Measurements from ENCODE around the gene GOLGA8M.
"Not testable (repeated sequence)": the region's sequence is repeated elsewhere in the genome, so short reads cannot be mapped to it uniquely, and the experiment has no call there.

Gene GOLGA8M

GRCh38 chr15:28712270-28712669 is at the start of gene GOLGA8M:
GOLGA8M (minus strand) TSS chr15:28712421; CDS start chr15:28712323, 98 bp downstream.
- not testable (repeated sequence) for DNase-seq (ENCODE audit: low spot score)

GRCh38 chr15:28742890-28743289 is 30.7 kb upstream of the GOLGA8M start:
- not testable (repeated sequence) for DNase-seq (ENCODE audit: low spot score)

DNA sequence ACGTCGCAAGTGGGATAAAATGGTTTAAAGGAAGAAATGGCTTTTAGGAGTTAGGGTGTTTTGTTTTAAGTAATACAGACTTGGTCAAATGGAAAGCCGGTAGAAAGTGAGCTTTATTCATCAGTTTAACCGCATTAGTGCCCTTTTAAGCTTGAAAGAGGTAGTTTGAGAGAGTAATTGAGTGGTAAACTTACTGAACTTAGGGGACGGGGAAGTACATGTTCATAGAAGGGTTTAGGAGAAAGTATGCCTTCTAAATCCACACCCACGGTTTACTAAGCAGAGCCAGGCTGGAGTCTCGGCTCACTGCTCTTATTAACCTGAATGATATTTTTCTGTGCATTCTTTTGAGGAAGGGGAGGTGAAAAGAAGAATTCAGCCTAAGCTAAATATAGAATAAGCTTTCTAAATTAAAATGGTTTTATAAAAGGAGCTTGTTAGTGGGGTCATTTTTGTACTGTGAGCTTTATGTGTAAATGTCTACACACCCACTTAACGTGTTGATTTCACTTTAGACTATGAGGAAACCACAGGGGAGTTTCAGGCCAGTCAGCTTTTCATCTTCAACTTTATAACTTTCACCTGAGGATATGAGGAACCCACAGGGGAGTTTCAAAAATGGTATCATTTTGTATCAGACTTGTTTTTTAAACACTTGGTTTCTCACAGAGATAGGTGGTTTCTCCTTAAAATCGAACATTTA is 26.5 kb upstream of the GOLGA8M start:
- DNase-seq (ENCODE audit: low spot score) = not testable (repeated sequence)

GRCh38 chr15:28738200-28738561 is 26.0 kb upstream of the GOLGA8M start:
- DNase-seq (ENCODE audit: low spot score) = not testable (repeated sequence)

DNA sequence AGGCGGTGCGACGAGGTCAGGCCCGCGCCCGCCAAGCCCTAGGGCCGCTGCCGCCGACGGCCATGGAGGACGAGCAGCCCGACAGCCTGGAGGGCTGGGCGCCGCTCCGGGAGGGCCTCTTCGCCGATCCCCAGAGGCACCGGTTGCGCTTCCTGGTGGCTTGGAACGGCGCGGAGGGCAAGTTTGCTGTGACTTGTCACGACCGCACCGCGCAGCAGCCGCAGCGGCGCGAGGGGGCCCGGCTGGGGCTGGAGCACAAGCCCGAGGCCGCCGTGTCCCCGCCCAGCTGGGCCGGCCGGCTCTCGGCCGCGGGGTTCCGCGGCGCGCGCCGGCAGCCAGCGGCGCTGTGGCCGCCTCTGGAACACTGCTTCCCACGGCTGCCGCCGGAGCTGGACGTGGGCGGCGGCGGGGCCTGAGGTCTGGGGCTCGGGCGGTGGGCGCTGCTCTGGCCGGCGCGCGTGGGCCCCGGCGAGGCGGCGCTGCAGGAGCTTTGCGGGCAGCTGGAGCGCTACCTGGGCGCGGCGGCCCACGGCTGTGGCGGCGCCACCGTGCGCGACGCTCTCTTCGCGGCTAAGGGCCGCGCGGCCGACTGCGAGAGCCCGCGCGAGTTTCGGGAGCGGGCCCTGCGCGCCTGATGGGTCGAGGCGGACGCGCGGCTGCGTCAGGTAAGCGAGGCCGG is 25.4 kb upstream of the GOLGA8M start:
- DNase-seq (ENCODE audit: low spot score) = not testable (repeated sequence)

- DNase-seq (ENCODE audit: low spot score) = not testable (repeated sequence)
Observed at GRCh38 chr15:28728061-28728460, 15.8 kb upstream of the GOLGA8M start.

DNA sequence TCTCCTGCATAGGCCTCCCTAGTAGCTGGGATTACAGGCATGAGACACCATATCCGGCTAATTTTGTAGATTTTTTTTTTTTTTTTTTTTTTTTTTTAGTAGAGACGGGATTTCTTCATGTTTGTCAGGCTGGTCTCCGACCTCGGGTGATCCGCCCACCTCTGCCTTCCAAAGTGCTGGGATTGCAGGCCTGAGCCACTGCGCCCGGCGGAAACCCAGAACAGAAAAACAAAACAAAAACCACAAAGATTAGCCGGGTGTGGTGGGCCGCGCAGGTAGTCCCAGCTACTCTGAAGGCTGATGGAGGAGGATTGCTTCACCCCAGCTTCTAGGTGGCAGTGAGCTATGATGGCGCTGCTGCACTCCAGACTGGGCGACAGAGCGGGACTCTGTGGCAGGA is 14.8 kb upstream of the GOLGA8M start:
- not testable (repeated sequence) for DNase-seq (ENCODE audit: low spot score)

GRCh38 chr15:28726102-28726501 is 13.9 kb upstream of the GOLGA8M start:
- DNase-seq (ENCODE audit: low spot score) = no peak

DNA sequence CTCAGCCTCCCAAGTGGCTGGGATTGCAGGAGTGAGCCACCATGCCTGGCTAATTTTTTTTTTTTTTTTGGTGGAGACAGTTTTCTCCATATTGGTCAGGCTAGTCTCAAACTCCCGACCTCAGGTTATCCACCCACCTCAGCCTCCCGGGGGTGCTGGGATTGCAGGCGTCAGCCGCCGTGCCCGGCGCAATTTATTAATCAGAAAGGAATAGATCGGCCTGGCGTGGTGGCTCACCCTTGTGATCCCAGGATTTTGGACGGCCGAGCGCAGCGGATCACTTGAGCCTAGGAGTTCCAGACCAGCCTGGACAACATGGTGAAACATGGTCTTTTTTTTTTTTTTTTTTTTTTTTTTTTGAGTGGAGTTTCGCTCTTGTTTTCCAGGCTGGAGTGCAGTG is 13.3 kb upstream of the GOLGA8M start:
- no peak for DNase-seq (ENCODE audit: low spot score)

- not testable (repeated sequence) for DNase-seq (ENCODE audit: low spot score)
Observed at GRCh38 chr15:28723986-28724385, 11.8 kb upstream of the GOLGA8M start.

DNA sequence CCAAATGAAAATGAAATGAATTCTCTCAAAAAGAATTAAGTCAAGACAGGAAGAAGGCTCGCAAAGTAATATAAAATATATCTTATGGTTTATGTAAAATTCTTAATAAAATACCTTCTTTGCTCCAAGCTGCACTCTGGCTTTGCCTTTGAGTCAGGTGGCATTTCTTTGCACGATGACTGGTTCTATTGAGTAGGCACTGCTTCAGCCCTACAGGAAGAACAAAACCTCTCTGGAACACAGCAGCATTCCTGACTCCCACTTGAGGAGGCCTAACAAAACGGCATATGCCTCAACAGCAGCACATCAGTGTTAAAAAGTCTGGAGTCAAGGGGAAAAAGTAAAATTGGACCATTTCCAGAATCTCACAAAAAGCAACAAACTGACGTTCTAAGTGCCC is 7.4 kb upstream of the GOLGA8M start:
- not testable (repeated sequence) for DNase-seq (ENCODE audit: low spot score)

- not testable (repeated sequence) for DNase-seq (ENCODE audit: low spot score)
Observed at GRCh38 chr15:28718576-28718975, 6.4 kb upstream of the GOLGA8M start.

- not testable (repeated sequence) for DNase-seq (ENCODE audit: low spot score)
Observed at GRCh38 chr15:28714176-28714575, 2.0 kb upstream of the GOLGA8M start.

- not testable (repeated sequence) for DNase-seq (ENCODE audit: low spot score)
Observed at GRCh38 chr15:28703927-28704326, 8.3 kb downstream of the GOLGA8M start.

- not testable (repeated sequence) for DNase-seq (ENCODE audit: low spot score)
Observed at GRCh38 chr15:28702427-28702826, 9.8 kb downstream of the GOLGA8M start.

GRCh38 chr15:28694006-28694751 is 18.0 kb downstream of the GOLGA8M start:
- not testable (repeated sequence) for DNase-seq (ENCODE audit: low spot score)

- DNase-seq (ENCODE audit: low spot score) = not testable (repeated sequence)
Observed at GRCh38 chr15:28693021-28693420, 19.2 kb downstream of the GOLGA8M start.

GRCh38 chr15:28673533-28673932 is 38.7 kb downstream of the GOLGA8M start:
- not testable (repeated sequence) for DNase-seq (ENCODE audit: low spot score)

DNA sequence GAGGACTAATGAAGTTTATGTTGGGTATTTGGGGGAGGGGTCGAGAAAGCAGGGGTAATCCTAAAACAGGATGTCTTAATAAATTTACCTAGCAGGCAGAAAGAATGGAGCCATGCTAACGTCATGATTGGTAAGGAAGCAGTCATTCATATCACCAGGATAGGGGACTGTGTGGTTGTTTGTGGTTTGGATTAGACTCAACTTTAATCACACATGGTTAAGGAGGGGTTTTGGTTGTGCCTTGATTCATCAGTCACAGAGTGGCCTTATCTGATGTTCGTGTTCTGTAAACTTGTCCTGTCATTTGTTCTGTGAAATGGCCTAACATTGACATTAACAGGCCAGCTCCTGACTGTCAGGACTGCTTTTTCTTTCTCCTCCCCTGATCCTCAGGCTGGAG is 40.1 kb downstream of the GOLGA8M start:
- not testable (repeated sequence) for DNase-seq (ENCODE audit: low spot score)

DNA sequence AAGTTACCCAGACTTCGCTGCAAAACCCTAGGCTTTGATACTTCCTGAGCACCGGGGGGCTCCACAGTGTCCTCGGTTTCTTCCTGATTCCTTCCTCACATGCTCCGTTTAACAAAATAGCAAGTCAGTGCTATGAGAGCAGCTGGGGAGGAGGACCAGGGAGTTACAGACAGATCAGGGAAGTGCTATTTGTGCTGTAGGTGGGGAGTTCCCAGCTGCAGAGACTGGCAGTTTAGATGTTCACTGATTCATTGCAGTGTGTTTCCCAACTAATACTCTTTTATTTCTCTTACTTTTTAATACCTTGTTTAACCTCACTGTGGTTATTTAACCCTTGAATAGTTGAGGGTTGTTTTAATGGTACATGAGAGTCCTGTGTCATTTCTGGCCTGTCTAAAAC is 45.8 kb downstream of the GOLGA8M start:
- DNase-seq (ENCODE audit: low spot score) = not testable (repeated sequence)

DNA sequence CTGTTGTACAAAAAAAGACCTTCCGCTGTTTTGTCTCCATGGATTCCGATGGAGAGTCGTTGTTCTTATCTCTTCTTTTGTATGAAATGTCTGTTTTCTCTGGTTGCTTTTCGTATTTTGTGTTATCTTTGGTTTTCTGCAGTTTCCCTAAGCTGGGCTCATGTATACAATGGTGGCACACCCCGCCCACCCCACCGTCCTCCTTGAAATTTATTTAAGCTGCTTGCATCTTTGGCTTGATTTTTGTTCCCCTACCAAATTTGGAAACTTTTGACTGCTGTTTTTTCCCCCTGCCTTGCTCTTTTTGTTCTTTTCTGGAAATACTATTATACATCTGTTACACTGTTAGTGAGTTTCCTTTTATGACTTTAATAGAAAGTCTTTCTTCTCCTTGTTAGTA is 47.6 kb downstream of the GOLGA8M start:
- not testable (repeated sequence) for DNase-seq (ENCODE audit: low spot score)

GRCh38 chr15:28663717-28664116 is 48.5 kb downstream of the GOLGA8M start:
- DNase-seq (ENCODE audit: low spot score) = not testable (repeated sequence)

GRCh38 chr15:28660750-28661149 is 51.5 kb downstream of the GOLGA8M start:
- not testable (repeated sequence) for DNase-seq (ENCODE audit: low spot score)

Measured in HuH-7 (cell line).